HepG2 (cell line): ENCODE data around the gene MAD2L2. TPM values are rescaled to one million over a fixed set of nuclear protein-coding genes. Genes with fewer than 3 reads are reported as not detected.

Experiments used
- ATAC-seq: fragments of 200-7000 bp; cut with Tn5 transposase; 3 replicates; pipeline ENCODE4 v1.9.1; 2020; ENCODE audit warnings: mild to moderate bottlenecking, moderate library complexity
- BruUV-seq: library from RNA; stranded (reverse); fragments of 400-500 nt; replicated peaks from 2 replicates; lab custom pipeline; 2021; lab: Mats Ljungman, UMichigan
- CTCF ChIA-PET: fragments of 300-600 bp; formaldehyde crosslinking; extraction: SDS; loops from one replicate; lab custom pipeline; 2021; ENCODE audit warnings: low total read pairs, inconsistent platforms, low intra/inter-chr PET ratio; lab: Yijun Ruan, JAX
- POLR2A ChIA-PET: fragments of 350-600 bp; sonication (Branson Sonifier 250); formaldehyde crosslinking; loops from one replicate; lab custom pipeline; 2020; ENCODE audit warnings: antibody characterized with exemption, inconsistent platforms; lab: Yijun Ruan, JAX
- DNase-seq: peaks from one replicate; pipeline ENCODE4 v3.0.0-alpha.2; 2015; ENCODE audit warnings: low spot score
- FAIRE-seq: peaks from 3 replicates; lab custom pipeline; 2011; peaks lifted over from hg19 to GRCh38; lab: Jason Lieb, UNC
- H2AFZ ChIP-seq: one replicate; pipeline ENCODE4 v1.6.1; 2011; ENCODE audit warnings: low read length, inconsistent platforms
- H3K27ac ChIP-seq: fragments of 300-600 bp; 3 replicates; pipeline ENCODE4 v1.8.0; 2011; ENCODE audit warnings: mixed run types, mild to moderate bottlenecking, mixed read lengths, low read length, inconsistent platforms; ENCODE audit not compliant: insufficient read depth; ENCODE audit errors: extremely low read length
- H3K27me3 ChIP-seq, 2 experiments: fragments of 200-600 bp in 1 of 2; 2 replicates in 1 of 2; 3 replicates in 1 of 2; pipeline versions ENCODE4 v1.6.0 to v1.8.0; 2011; ENCODE audit warnings: low read length in 2 of 2, mild to moderate bottlenecking in 2 of 2, moderate library complexity in 2 of 2, inconsistent platforms in 1 of 2; ENCODE audit not compliant: insufficient read depth in 2 of 2, control insufficient read depth in 1 of 2
- H3K36me3 ChIP-seq, 2 experiments: fragments of 200-600 bp in 1 of 2; replicated peaks in 1 of 2; 2 replicates in 1 of 2; 3 replicates in 1 of 2; pipeline versions ENCODE4 v1.5.1 to v1.8.0; 2011; ENCODE audit warnings: low read length in 2 of 2, inconsistent platforms in 1 of 2; ENCODE audit not compliant: insufficient read depth in 2 of 2, control insufficient read depth in 1 of 2
- H3K4me1 ChIP-seq: 2 replicates; pipeline ENCODE4 v1.5.1; 2012; ENCODE audit warnings: low read length, inconsistent platforms; ENCODE audit not compliant: insufficient read depth
- H3K4me2 ChIP-seq: 2 replicates; pipeline ENCODE4 v1.6.0; 2011; ENCODE audit warnings: low read depth, low read length, inconsistent platforms
- H3K4me3 ChIP-seq, 3 experiments: fragments of 200-600 bp in 1 of 3; sonication (generic), shearing (Covaris generic) in 1 of 3; replicated peaks in 1 of 3; 2 replicates each; pipeline ENCODE4 v1.5.1; 2011 to 2016; ENCODE audit warnings: low read length in 3 of 3, inconsistent platforms in 2 of 3, low read depth in 2 of 3, mild to moderate bottlenecking in 2 of 3, control low read depth in 1 of 3, mixed read lengths in 1 of 3; ENCODE audit not compliant: insufficient read depth in 1 of 3
- H3K79me2 ChIP-seq: one replicate; pipeline ENCODE4 v1.6.1; 2011; ENCODE audit warnings: low read length, inconsistent platforms; ENCODE audit not compliant: insufficient read depth
- H3K9ac ChIP-seq: 2 replicates; pipeline ENCODE4 v1.6.0; 2011; ENCODE audit warnings: mild to moderate bottlenecking, low read depth, low read length, inconsistent platforms; ENCODE audit not compliant: insufficient read depth
- H3K9me3 ChIP-seq: 2 replicates; pipeline ENCODE4 v1.5.1; 2012; ENCODE audit warnings: mild to moderate bottlenecking, low read length
- H4K20me1 ChIP-seq: 2 replicates; pipeline ENCODE4 v1.6.0; 2011; ENCODE audit warnings: inconsistent platforms, mild to moderate bottlenecking, low read length, moderate library complexity; ENCODE audit not compliant: insufficient read depth
- KAT2B ChIP-seq: fragments of 150-350 bp; IDR thresholded peaks from 2 replicates; pipeline ENCODE4 v1.6.1; 2014; ENCODE audit warnings: low read depth, low read length, borderline replicate concordance
- MATR3 ChIP-seq: sonication (generic); formaldehyde crosslinking; IDR thresholded peaks from 2 replicates; pipeline ENCODE4 v1.4.0; 2020; ENCODE audit warnings: missing genetic modification reagents
- MLLT10 ChIP-seq: sonication (generic); formaldehyde crosslinking; IDR thresholded peaks from 2 replicates; pipeline ENCODE4 v1.4.0; 2020; ENCODE audit warnings: missing genetic modification reagents
- NR2F2 ChIP-seq: IDR thresholded peaks from 2 replicates; pipeline ENCODE4 v1.6.1; 2012; ENCODE audit warnings: low read depth, inconsistent platforms, borderline replicate concordance
- PHF21A ChIP-seq: sonication (generic); formaldehyde crosslinking; IDR thresholded peaks from 2 replicates; pipeline ENCODE4 v1.5.0; 2020; ENCODE audit warnings: mild to moderate bottlenecking, missing genetic modification reagents
- ZNF230 ChIP-seq: sonication (generic); formaldehyde crosslinking; IDR thresholded peaks from 2 replicates; pipeline ENCODE4 v1.4.0; 2020; ENCODE audit warnings: mild to moderate bottlenecking, missing genetic modification reagents
- ZNF543 ChIP-seq: sonication (generic); formaldehyde crosslinking; IDR thresholded peaks from 2 replicates; pipeline ENCODE4 v1.4.0; 2020; ENCODE audit warnings: mild to moderate bottlenecking, missing genetic modification reagents
- WGBS: methylation state at CpG from one replicate; pipeline ENCODE4 v1.1.6; 2017; ENCODE audit warnings: low lambda C conversion rate; 5-methylcytosine and 5-hydroxymethylcytosine counted together
- in situ Hi-C: cut with HindIII; loops from 2 replicates; pipeline ENCODE4 v1.10.0; 2017; ENCODE audit warnings: low pct_unique_long_range_greater_than_20kb; ENCODE audit not compliant: extremely low pct_ligation_motif_present
- intact Hi-C: fragments of 100-400 bp; cut with micrococcal nuclease; formaldehyde crosslinking; loops from one replicate; pipeline ENCODE4 v1.10.0; 2022; ENCODE audit not compliant: unreplicated experiment
- polyA plus RNA-seq, 8 experiments: library from polyadenylated mRNA; depleted of rRNA in 3 of 8; stranded (reverse) in 7 of 8; unstranded in 1 of 8; fragments of >200 nt; fragmentation: Illumina TruSeq in 4 of 8; extraction: Trizol in 4 of 8; gene quantifications; 2 replicates each; pipeline versions ENCODE4 v1.2.1 to v1.2.3, GENCODE V29; 2011 to 2016; ENCODE audit warnings: low read depth in 4 of 8, missing spikeins in 1 of 8, mixed read lengths in 1 of 8; ENCODE audit not compliant: insufficient read depth in 1 of 8
- total RNA-seq, 5 experiments: library from RNA; depleted of rRNA; stranded (reverse); fragments of >200 nt; fragmentation: Illumina TruSeq; extraction: Trizol; gene quantifications; 2 replicates each; pipeline ENCODE4 v1.2.3, GENCODE V29; 2016; ENCODE audit warnings: low read depth in 1 of 5
- TF ChIP-seq, protein P1 (sequence below): sonication (generic); formaldehyde crosslinking; IDR thresholded peaks from 2 replicates; pipeline ENCODE4 v1.5.0; 2020; ENCODE audit warnings: missing genetic modification reagents
- TF ChIP-seq, protein P2 (sequence below): sonication (generic); formaldehyde crosslinking; IDR thresholded peaks from 2 replicates; pipeline ENCODE4 v1.4.0; 2020; ENCODE audit warnings: mild to moderate bottlenecking, missing genetic modification reagents

MAD2L2 gene
- total and polyA plus RNA-seq, 2 of the 13 experiments (the other 11 are each of a cell fraction or from before 2014, with no cell fraction given): 51.8 to 53.8 TPM

DNA sequence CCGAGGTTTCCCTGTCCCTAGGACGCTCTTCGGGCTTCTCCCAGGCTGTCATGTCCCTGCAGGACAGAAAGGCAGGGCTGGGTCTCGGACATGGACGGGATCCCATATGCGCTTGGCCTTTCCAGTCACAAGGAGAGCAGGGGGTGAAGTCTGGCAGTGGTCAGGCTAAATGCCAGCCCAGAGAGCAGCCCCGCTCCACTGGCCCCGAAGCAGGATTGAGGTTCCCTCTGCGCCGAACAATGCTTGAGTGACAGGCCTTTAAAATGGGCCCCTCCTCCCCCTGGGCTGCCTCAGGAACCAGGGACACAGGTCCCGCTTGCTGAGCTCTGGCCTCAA lies 23.2 kb upstream of the MAD2L2 start:
- Histone ChIP-seq H3K9ac (no peak overlapping the region), H3K4me1 (peaks cover 13% of the 10 kb centered on the region), H3K27ac (no peak overlapping the region), H3K4me2 (no peak overlapping the region), H3K4me3 (no peak overlapping the region), H4K20me1 (no peaks in the 10 kb centered on the region), H3K9me3 (no peaks in the 10 kb centered on the region), H3K79me2 (no peaks in the 10 kb centered on the region), H2AFZ (no peak overlapping the region), H3K27me3 (peaks cover 18 to 65% of the 10 kb centered on the region in 2 experiments), H3K36me3 (no peaks in the 10 kb centered on the region)
- CTCF ChIA-PET: no interaction called here
- intact Hi-C loops (no loop called here), in situ Hi-C loops (no loop called here)
- FAIRE-seq (no peak), ATAC-seq (no peak), DNase-seq (no peak)
- POLR2A ChIA-PET: no interaction called here
- BruUV-seq: no TSS peak
- 22% methylated on average over 10 of the region's 11 CpGs for WGBS
- no peak for TF ChIP-seq ZNF543
- TF ChIP-seq ZNF230: no peak
- no peak for TF ChIP-seq MATR3 (CRISPR knock-in tag)

GRCh38 chr1:11703357-11704193 lies 22.6 kb upstream of the MAD2L2 start:
- FAIRE-seq (no peak), DNase-seq (no peak), ATAC-seq (no peak)
- no peaks in the 10 kb centered on the region for H4K20me1 ChIP-seq
- H3K27ac ChIP-seq: no peak overlapping the region
- H3K9me3 ChIP-seq: no peaks in the 10 kb centered on the region
- H3K36me3 ChIP-seq: no peaks in the 10 kb centered on the region
- no peak for TF ChIP-seq MLLT10 (CRISPR knock-in tag)
- TF ChIP-seq KAT2B: no peak
- TF ChIP-seq PHF21A (CRISPR knock-in tag): no peak
- no peak for TF ChIP-seq NR2F2
- TF ChIP-seq, protein P1, sequence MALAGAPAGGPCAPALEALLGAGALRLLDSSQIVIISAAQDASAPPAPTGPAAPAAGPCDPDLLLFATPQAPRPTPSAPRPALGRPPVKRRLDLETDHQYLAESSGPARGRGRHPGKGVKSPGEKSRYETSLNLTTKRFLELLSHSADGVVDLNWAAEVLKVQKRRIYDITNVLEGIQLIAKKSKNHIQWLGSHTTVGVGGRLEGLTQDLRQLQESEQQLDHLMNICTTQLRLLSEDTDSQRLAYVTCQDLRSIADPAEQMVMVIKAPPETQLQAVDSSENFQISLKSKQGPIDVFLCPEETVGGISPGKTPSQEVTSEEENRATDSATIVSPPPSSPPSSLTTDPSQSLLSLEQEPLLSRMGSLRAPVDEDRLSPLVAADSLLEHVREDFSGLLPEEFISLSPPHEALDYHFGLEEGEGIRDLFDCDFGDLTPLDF (CRISPR knock-in tag): no peak
- TF ChIP-seq, protein P2, sequence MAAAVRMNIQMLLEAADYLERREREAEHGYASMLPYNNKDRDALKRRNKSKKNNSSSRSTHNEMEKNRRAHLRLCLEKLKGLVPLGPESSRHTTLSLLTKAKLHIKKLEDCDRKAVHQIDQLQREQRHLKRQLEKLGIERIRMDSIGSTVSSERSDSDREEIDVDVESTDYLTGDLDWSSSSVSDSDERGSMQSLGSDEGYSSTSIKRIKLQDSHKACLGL (CRISPR knock-in tag): no peak
- intact Hi-C loops (no loop called here), in situ Hi-C loops (no loop called here)
- no peak overlapping the region for H3K4me2 ChIP-seq
- no peak overlapping the region for H3K4me3 ChIP-seq
- no peak overlapping the region for H2AFZ ChIP-seq
- peaks cover 18 to 68% of the 10 kb centered on the region in 2 experiments for H3K27me3 ChIP-seq
- 25% methylated on average over 6 of the region's 8 CpGs for WGBS
- POLR2A ChIA-PET: no interaction called here
- BruUV-seq: no TSS peak
- no peaks in the 10 kb centered on the region for H3K79me2 ChIP-seq
- CTCF ChIA-PET: no interaction called here
- H3K4me1 ChIP-seq: peaks cover 13% of the 10 kb centered on the region
- H3K9ac ChIP-seq: no peak overlapping the region
